OCI-LY7 (cell line): ENCODE data around the gene COL4A2. TPM values are rescaled to one million over a fixed set of nuclear protein-coding genes. Genes with fewer than 3 reads are reported as not detected.

Source experiments
- BruUV-seq: library from RNA; stranded (reverse); fragments of 400-500 nt; replicated peaks from 2 replicates; lab custom pipeline; 2021; lab: Mats Ljungman, UMichigan
- CTCF ChIA-PET: fragments of 300-600 bp; sonication (Branson Sonifier 250); formaldehyde crosslinking; loops from one replicate; lab custom pipeline; 2022; ENCODE audit warnings: antibody characterized with exemption; ENCODE audit not compliant: unreplicated experiment; lab: Charles Lee
- POLR2A ChIA-PET: fragments of 300-600 bp; sonication (Branson Sonifier 250); formaldehyde crosslinking; loops from one replicate; lab custom pipeline; 2022; ENCODE audit warnings: antibody characterized with exemption; lab: Charles Lee
- DNase-seq: peaks from one replicate; pipeline ENCODE4 v3.0.0-alpha.2; 2015; ENCODE audit warnings: low spot score
- H2AFZ ChIP-seq: fragments of 200-600 bp; sonication (generic), shearing (Covaris generic); 2 replicates; pipeline ENCODE4 v1.6.1; 2014; ENCODE audit warnings: mild to moderate bottlenecking, antibody characterized with exemption, low read length, moderate library complexity
- H3K27ac ChIP-seq: fragments of 200-600 bp; sonication (generic); 2 replicates; pipeline ENCODE4 v1.5.1; 2014; ENCODE audit warnings: mixed run types, low read depth, mild to moderate bottlenecking, moderate library complexity, low read length, inconsistent platforms; ENCODE audit not compliant: poor library complexity, severe bottlenecking
- H3K36me3 ChIP-seq: fragments of 200-600 bp; sonication (generic); 2 replicates; pipeline ENCODE4 v1.6.1; 2014; ENCODE audit warnings: mild to moderate bottlenecking, antibody characterized with exemption, low read length, moderate library complexity, mixed read lengths; ENCODE audit not compliant: insufficient read depth
- H3K4me1 ChIP-seq: fragments of 200-600 bp; sonication (generic); 2 replicates; pipeline ENCODE4 v1.5.1; 2014; ENCODE audit warnings: mild to moderate bottlenecking, low read length; ENCODE audit not compliant: insufficient read depth, poor library complexity, severe bottlenecking
- H3K4me2 ChIP-seq: fragments of 200-600 bp; sonication (generic); 2 replicates; pipeline ENCODE4 v1.6.1; 2014; ENCODE audit warnings: mild to moderate bottlenecking, low read length
- H3K4me3 ChIP-seq: fragments of 200-600 bp; sonication (generic); 2 replicates; pipeline ENCODE4 v1.5.1; 2014; ENCODE audit warnings: mild to moderate bottlenecking, low read depth, low read length; ENCODE audit not compliant: poor library complexity, severe bottlenecking
- H3K79me2 ChIP-seq: fragments of 200-600 bp; sonication (generic); 2 replicates; pipeline ENCODE4 v1.6.1; 2016; ENCODE audit warnings: low read depth, mild to moderate bottlenecking, low read length, moderate library complexity, mixed read lengths; ENCODE audit not compliant: insufficient read depth
- H3K9me2 ChIP-seq: fragments of 200-600 bp; sonication (generic); 2 replicates; pipeline ENCODE4 v1.6.1; 2016; ENCODE audit warnings: mild to moderate bottlenecking, low read length, mixed read lengths; ENCODE audit not compliant: insufficient read depth
- H3K9me3 ChIP-seq: fragments of 200-600 bp; sonication (generic); 2 replicates; pipeline ENCODE4 v1.6.1; 2014; ENCODE audit warnings: mild to moderate bottlenecking, mixed run types, low read length, mixed read lengths
- H4K20me1 ChIP-seq: fragments of 200-600 bp; sonication (generic); 2 replicates; pipeline ENCODE4 v1.6.1; 2014; ENCODE audit warnings: mild to moderate bottlenecking, antibody characterized with exemption, low read length, moderate library complexity, mixed read lengths; ENCODE audit not compliant: insufficient read depth
- CTCF ChIP-seq: fragments of 200-600 bp; sonication (generic); conservative IDR thresholded peaks from 2 replicates; pipeline ENCODE4 v1.5.1; 2014; ENCODE audit warnings: mild to moderate bottlenecking, antibody characterized with exemption, low read length, moderate library complexity, mixed read lengths
- EZH2phosphoT487 ChIP-seq: fragments of 200-600 bp; sonication (generic); IDR thresholded peaks from 2 replicates; pipeline ENCODE4 v1.6.1; 2018; ENCODE audit warnings: low read depth, borderline replicate concordance, mild to moderate bottlenecking, mixed run types, antibody characterized with exemption, low read length, moderate library complexity, mixed read lengths
- intact Hi-C: fragments of 100-400 bp; cut with micrococcal nuclease; formaldehyde crosslinking; loops from one replicate; pipeline ENCODE4 v1.10.0; 2022; ENCODE audit not compliant: unreplicated experiment
- total RNA-seq, 2 experiments: library from RNA; depleted of rRNA in 1 of 2; stranded (reverse); fragments of >200 nt in 1 of 2; shearing (Covaris generic) in 1 of 2; gene quantifications; 2 replicates each; pipeline ENCODE4 v1.2.3, GENCODE V29; 2014 to 2022

The COL4A2 gene
- total RNA-seq, 2 experiments from 2014 or later = 0.34 TPM; not detected in 1

- CTCF ChIA-PET = no interaction called here
Measured at GRCh38 chr13:110548891-110549794, 242.1 kb downstream of the COL4A2 start.

GRCh38 chr13:110549795-110550160, 242.7 kb downstream of the COL4A2 start:
- CTCF ChIA-PET = no interaction called here
- BruUV-seq = no TSS peak
- Histone ChIP-seq H3K36me3 (no peaks in the 10 kb centered on the region), H3K79me2 (no peaks in the 10 kb centered on the region), H3K4me3 (no peak overlapping the region), H3K4me2 (no peak overlapping the region), H3K9me2 (no peaks in the 10 kb centered on the region), H3K27ac (no peak overlapping the region), H4K20me1 (no peaks in the 10 kb centered on the region), H2AFZ (no peak overlapping the region), H3K9me3 (no peaks in the 10 kb centered on the region), H3K4me1 (no peaks in the 10 kb centered on the region)
- TF ChIP-seq EZH2phosphoT487 = no peak
- no peak for TF ChIP-seq CTCF
- no peak for DNase-seq
- POLR2A ChIA-PET = no interaction called here
- intact Hi-C loops = no loop called here

More at GRCh38 chr13:110548891-110549794, 242.1 kb downstream of the COL4A2 start:
- Histone ChIP-seq H3K4me1 (no peaks in the 10 kb centered on the region), H3K79me2 (no peaks in the 10 kb centered on the region), H3K9me2 (no peaks in the 10 kb centered on the region), H3K27ac (no peak overlapping the region), H3K9me3 (no peaks in the 10 kb centered on the region), H3K4me2 (no peak overlapping the region), H3K36me3 (no peaks in the 10 kb centered on the region), H3K4me3 (no peak overlapping the region), H4K20me1 (no peaks in the 10 kb centered on the region), H2AFZ (no peak overlapping the region)
- POLR2A ChIA-PET = no interaction called here
- BruUV-seq = no TSS peak
- intact Hi-C loops = no loop called here
- no peak for DNase-seq
- TF ChIP-seq EZH2phosphoT487 (no peak), CTCF (no peak)

- no peak overlapping the region for H3K4me3 ChIP-seq
- intact Hi-C loops = no loop called here
- no peak overlapping the region for H2AFZ ChIP-seq
- H3K4me2 ChIP-seq = no peak overlapping the region
- H3K4me1 ChIP-seq = no peaks in the 10 kb centered on the region
- no peaks in the 10 kb centered on the region for H3K9me2 ChIP-seq
- no peak overlapping the region for H3K27ac ChIP-seq
- CTCF ChIA-PET = no interaction called here
- H4K20me1 ChIP-seq = no peaks in the 10 kb centered on the region
- H3K9me3 ChIP-seq = no peaks in the 10 kb centered on the region
- POLR2A ChIA-PET = no interaction called here
- BruUV-seq = no TSS peak
- DNase-seq = no peak
- H3K36me3 ChIP-seq = no peaks in the 10 kb centered on the region
- no peak for TF ChIP-seq EZH2phosphoT487
- no peak for TF ChIP-seq CTCF
- H3K79me2 ChIP-seq = no peaks in the 10 kb centered on the region
Measured at GRCh38 chr13:110551284-110551683, 244.2 kb downstream of the COL4A2 start.
